SHP77 (cell line): Measurements from ENCODE around the gene ATF6.
"Not testable (repeated sequence)": the region's sequence is repeated elsewhere in the genome, so short reads cannot be mapped to it uniquely, and the experiment has no call there.

Source experiments
- DNase-seq, 2 experiments: peaks; one replicate each; lab custom pipeline; 2025; lab: John Stamatoyannopoulos, UW

Gene ATF6

GRCh38 chr1:161733526-161733925, 32.6 kb upstream of the ATF6 start:
- no peak for DNase-seq

DNA sequence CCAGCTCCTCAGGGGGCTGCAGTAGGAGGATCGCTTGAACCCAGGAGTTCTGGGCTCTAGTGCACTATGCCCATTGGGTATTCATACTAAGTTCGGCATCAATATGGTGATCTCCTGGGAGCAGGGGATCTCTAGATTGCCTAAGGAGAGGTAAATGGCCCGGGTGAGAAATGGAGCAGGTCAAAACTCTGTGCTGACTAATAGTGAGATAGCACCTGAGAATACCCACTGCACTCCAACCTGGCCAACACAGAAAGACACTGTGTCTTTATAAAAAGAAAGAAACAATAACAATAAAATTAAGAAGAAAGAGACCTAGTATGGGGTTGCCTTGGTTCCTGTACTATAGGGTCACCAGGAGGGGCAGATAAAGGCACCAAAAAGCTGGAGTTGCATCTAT, 30.3 kb upstream of the ATF6 start:
- no peak for DNase-seq

DNA sequence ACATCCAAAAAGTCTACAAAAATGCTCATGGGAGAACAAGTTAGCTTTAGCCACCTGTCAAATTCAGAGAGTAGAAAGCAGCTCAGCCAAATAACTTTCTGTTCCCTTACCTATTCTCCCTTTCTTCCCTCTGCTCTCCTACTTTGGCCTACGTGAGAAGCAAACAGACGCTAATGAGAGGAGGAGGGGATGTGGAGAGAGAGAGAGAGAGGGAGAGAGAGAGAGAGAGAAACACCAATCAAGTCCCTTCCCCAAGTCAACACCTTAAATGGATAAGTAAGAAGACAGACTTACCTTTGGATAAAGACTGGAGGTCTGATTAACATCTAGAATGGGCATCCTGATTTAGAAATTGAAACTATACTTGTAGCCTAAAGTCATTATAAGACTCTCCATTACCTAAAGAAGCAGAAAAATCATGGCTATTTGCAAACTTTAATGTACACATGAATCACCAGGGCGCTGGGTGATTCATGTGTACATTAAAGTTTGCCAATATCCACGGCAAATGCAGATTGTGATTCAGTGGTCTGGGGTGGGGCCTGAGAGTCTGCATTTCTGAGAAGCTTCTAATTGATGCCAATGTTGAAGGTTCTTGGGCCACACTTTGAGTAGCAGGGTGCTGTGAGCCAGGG, 29.7 kb upstream of the ATF6 start:
- no peak for DNase-seq

GRCh38 chr1:161737625-161738024, 28.5 kb upstream of the ATF6 start:
- no peak for DNase-seq

- DNase-seq: peak; percentile 22 to 32
Measured at GRCh38 chr1:161738627-161739287, 27.4 kb upstream of the ATF6 start.

DNA sequence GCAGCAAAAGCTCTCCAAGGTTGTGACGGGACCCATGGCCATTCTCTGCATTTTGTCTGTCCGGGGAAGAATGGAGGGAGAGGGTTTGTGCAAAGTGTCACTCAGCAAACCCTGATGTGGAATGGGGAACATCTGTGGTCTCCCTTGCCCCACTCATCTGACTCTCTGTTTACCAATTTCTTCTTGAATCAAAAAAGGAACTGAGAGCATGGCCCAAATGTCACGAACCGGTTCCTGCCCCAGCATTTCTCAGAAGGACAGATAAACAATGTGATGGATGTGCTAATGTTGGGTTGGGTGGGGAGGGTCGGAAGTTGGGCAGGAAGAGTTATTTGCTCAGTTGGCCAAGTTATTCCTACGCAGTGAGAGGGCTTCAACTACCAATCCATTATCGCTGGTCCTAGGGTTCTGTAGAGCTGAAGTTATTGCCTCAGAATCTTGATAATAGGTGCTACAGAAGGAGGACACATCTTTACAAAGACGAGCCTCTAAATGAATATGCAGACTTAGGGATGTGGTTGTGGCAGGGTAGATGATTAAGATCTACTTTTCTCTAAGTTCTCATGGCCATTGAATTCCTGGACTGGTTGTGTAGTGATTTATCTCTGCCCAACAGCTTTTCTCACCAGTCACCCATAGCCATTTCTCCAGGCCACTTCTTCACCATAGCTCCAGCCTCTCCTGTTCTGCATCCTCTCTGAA, 26.1 kb upstream of the ATF6 start:
- no peak for DNase-seq

DNA sequence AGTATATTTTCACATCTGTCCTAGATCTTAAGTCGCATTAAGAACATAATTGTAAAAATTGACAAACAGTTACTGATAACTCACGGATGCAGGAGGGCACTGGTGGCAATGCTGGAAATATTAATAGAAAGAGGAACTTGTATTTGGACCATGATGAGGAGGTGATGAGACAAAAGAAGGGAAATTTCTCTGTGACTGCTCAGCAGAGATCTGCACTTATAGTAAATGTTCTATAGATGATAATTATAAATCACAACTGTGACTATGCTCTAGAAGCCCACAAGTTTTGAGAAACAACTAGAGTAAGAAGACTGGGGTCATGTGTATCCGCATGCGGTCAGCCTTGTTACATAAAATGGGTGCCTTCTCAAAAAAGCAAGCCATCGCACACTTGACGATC, 25.2 kb upstream of the ATF6 start:
- no peak for DNase-seq

DNA sequence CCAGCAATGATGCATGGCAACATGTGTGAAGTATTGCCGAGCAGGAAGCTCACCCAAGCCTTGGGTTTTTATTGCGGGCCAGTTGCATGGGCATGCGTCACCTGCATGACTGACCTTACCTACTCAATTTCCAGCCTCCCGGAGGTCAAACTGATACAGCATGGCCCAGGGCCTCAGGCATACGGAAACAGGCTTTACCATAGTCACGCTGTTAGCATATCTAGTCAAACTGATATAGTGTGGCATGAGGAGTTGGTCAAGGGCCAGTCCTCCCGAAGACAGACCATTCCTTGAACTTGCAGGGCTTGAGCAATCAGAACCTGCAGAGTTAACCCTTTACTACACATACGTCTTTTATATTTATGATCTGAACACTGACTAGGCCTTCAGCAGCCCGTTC, 22.9 kb upstream of the ATF6 start:
- no peak for DNase-seq

DNA sequence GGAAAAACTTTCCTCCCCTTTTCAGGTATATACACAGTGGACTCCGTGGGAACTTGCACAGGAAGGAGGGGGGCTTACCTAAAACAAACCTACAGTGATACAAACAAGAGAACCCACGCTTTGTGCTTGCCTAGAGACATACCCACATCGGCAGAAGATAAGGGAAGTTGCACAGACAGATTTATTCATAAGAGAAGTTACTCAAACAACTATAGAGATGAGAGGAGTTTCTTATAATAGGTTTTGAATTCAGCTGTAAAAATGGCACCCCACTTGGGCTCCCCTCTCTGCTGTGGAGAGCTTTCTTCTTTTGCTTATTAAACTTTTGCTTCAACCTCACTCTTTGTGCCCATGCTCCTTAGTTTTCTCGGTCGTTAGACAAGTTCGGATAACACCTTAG, 18.3 kb upstream of the ATF6 start:
- no peak for DNase-seq

DNA sequence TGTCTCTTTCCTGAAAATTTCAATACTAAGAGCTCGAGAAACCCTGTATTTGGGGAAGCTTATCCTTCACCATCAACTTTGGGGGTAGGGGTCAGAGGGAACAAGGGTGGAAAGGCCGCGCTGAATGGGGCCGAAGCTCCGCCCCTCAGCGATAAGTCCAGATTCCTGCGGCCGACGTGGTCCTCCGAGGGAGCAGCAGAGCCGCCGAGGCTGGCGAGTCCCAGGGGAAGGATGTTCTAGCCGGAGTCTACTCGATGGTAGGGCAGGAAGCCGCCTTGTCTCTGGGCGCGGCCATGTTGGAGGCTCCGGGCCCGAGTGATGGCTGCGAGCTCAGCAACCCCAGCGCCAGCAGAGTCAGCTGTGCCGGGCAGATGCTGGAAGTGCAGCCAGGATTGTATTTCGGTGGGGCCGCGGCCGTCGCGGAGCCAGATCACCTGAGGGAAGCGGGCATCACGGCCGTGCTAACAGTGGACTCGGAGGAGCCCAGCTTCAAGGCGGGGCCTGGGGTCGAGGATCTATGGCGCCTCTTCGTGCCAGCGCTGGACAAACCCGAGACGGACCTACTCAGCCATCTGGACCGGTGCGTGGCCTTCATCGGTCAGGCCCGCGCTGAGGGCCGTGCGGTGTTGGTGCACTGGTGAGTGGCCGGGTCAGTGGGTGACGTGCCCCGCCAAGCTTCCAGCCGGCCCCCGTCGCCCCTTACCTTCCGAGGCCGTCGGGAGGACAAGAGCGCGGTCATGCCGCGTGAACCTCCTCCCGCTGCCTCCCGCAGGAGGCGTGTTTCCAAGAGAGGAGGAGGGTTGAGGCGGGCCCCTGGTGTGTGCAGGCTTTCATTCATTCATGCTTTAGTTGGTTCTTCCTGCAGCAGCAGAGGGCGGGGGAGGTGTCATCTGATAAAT, 16.4 kb upstream of the ATF6 start, which contains the start of gene DUSP12:
Gene DUSP12 (plus strand): TSS at position 278 of the 899 bp plus-strand sequence. CDS start 16 bp downstream, at position 294.
- peak; percentile 96 to 98 for DNase-seq

DNA sequence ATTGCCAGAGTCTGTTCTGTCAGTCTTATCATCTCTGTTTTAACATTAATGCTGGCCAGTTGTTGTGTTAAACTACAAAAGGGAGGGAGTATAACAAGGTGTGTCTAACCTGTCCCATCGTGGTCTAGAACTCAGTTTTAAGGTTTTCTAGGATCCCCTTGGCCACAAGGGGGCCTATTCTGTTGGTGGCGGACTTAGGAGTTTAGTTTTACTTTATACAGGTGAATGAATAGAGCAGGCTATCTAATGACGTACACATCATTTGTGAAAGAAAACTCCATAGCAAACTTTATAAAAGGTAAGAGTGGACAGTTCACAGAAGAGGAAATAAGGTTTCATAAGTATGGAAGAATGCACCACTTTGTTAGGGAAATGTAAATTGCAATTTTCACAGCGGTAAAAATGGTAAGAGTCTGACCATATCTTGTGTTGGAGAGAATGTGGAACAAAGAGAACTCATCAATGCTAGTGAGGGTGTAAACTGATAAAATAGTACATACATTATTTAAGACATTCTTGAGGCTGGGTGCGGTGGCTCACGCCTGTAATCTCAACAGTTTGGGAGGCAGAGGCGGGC, 2.5 kb upstream of the ATF6 start:
- peak; percentile 13 to 44 for DNase-seq

DNA sequence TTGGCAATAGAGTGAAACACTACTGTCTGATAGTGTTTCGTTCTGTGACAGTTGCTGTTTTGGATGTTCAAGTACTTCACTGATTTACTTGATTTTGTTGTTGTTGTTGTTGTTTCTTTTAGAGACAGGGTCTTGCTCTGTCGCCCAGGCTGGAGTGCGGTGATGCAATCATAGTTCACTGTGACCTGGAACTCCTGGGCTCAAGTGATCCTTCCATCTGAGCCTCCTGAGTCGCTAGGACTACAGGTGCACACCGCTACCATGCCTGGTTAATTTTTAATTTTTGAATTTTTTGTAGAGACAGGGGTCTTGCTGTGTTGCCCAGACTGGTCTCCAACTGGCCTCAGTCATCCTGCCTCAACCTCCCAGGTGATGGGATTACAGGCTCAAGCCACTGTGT, 2.3 kb downstream of the ATF6 start:
- DNase-seq: no peak

GRCh38 chr1:161768986-161769672, 3.0 kb downstream of the ATF6 start:
- no peak for DNase-seq

- not testable (repeated sequence) for DNase-seq
Measured at GRCh38 chr1:161769673-161770045, 3.5 kb downstream of the ATF6 start.

GRCh38 chr1:161770250-161770649, 4.1 kb downstream of the ATF6 start:
- DNase-seq: no peak

DNA sequence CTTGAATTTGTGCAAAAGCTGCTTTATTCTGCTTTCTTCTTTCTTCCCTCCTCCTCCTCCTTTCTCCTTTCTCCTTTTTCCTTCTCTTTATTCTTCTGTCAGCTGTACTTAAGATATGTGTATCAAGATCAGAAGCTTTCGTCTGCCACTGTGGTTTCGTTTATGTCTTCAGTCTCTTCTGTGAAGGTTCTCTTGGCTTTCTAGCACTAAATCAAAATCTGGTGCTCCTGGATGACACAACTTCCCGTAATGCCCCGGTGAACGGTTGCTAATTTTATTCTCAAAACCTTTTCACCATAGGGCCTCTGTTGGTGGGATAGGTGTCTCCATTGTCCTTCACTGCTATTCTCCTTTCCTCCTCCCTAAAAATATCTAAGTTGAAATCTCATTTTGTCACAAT, 5.0 kb downstream of the ATF6 start:
- no peak for DNase-seq

DNA sequence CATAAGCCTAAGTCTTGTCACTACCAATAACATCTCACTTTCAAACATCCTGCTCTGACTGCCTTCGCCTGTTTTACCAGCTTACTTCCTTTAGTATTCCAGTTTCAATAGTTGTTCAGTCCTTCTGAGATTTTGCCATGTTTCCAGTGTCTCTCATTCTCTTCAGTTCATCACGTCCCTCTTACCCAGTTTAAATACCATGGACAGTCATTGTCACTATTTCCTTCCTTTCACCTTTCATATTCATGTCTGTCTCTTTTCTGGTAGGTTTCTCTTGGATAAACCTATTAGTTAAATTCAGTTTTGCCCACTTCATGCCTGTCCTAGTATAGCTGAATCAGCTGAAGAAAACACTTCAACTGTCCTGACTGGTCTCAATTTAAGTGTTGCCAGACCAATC, 5.9 kb downstream of the ATF6 start:
- DNase-seq: no peak

- DNase-seq: no peak
Measured at GRCh38 chr1:161772397-161772796, 6.3 kb downstream of the ATF6 start.

DNA sequence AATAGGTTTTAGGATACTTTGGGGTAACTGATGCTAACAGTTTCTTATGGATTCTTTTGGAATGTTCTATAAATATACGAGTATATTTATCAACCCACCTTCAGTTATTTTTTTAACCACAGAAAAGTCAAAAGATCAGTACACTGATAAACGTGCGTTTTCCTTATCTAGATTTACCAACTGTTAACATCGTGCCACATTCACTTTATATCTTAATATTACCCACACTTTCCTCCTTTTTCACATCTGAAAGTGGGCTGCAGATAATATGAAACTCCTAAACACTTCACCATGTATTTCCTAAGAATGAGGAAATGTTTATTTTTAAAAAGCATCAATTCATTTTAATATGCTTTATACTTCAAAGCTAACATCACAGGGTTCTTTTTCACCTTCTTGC, 7.7 kb downstream of the ATF6 start:
- no peak for DNase-seq

- DNase-seq: no peak
Measured at GRCh38 chr1:161777261-161777660, 11.1 kb downstream of the ATF6 start.

- DNase-seq: no peak
Measured at GRCh38 chr1:161778522-161778921, 12.4 kb downstream of the ATF6 start.
